HG02763 (cell line): ENCODE data around the gene S100A5.

Experiments
- ATAC-seq: cut with Tn5 transposase; IDR thresholded peaks from one replicate; pipeline ENCODE4 v1.9.1; 2021; ENCODE audit warnings: mild to moderate bottlenecking, moderate library complexity; ENCODE audit not compliant: unreplicated experiment

The S100A5 gene

DNA sequence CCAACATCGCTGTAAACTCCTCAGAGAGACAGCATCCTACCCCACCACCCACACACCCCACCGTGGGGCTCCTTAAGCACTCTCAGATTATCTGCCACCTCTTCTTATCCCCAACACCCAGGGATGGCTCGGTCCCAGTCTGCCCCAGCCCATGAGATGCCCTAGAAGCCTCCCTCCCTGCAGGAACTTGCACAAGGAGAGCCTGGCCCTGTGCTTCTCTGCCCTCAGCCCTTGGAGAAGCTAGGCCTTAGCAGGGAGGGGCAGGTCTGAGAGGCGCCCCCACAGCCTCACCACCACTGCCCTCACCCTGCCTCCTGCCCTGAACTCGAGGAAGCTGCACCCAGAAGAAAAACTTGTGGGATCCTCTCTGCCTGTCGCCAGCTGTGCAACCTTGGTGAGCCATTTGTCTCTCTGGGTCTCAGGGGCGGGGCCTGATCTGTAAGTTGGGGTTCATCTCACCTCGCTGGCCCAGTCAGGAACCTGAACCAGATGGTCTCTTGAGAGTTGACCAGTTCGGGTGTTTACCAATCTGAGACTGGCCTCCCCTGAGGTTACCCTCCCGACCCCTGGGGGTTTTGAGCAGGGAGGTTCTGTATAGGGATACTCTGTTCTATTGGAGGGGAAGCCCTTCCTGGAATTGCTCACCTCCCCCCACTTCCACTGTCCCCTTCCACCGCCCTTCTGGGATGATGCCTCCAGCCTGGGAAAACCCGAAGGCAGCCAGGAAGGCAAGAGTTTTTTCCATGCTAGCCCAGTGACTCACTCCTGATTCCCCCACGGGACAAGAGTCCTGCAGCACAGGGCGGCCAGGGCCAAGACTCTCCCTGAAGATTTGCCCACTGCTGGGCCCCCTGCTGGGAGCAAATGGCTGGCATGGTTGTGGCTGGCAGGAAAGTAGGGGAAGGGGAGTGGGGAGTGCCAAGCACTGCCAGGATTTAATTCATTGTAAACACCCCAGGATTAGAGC is 8.3 kb upstream of the S100A5 start, which contains the start of gene S100A3:
Gene S100A3, minus strand, starts transcription at position 537 of the 967 bp plus-strand sequence. CDS start 773 bp downstream, outside the sequence.
- ATAC-seq, result no peak

DNA sequence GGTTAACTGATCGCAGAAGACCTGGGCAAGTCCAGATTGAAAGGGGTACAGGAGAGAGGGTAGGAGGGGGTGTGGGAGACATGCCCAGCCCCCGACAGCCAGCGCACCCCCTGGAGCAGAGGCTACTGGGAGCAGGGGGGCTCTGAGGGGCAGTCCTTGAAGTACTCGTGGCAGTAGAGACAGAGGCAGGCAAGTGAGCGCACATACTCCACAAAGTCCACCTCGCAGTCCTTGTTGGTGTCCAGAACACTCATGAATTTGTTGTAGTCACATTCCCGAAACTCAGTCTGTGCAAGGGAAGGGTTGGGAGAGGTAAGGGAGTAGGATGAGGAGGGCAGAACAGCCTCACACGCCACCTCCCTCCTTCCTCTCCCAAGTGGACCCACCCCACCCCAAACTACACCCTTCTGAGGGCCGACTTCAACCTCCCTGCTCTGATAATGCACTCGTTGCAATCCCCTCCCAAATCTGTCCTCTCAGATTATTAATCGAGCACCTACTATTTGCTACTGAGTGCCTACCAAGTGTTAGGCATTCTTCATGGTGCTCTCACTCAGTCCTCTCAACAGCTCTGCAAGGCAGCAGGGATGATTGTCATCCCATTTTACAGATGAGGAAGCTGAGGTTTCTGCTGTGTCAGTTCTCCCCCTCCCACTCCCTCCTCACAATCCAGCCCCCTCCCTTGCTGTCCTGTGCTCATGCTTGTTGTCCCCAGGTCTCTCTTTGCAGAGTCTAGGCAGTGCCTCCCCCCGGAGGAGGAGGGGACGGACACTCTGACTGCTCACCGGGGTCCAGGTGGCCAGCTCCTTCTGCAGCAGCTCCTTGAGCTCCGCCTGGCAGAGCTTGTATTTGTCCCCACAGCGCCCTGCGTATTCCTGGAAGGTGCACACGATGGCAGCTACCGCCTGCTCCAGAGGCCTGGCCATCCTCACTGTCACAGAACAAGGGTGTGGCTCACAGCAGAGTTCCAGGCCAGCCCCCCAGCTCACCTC is 7.1 kb upstream of the S100A5 start:
- no peak for ATAC-seq

DNA sequence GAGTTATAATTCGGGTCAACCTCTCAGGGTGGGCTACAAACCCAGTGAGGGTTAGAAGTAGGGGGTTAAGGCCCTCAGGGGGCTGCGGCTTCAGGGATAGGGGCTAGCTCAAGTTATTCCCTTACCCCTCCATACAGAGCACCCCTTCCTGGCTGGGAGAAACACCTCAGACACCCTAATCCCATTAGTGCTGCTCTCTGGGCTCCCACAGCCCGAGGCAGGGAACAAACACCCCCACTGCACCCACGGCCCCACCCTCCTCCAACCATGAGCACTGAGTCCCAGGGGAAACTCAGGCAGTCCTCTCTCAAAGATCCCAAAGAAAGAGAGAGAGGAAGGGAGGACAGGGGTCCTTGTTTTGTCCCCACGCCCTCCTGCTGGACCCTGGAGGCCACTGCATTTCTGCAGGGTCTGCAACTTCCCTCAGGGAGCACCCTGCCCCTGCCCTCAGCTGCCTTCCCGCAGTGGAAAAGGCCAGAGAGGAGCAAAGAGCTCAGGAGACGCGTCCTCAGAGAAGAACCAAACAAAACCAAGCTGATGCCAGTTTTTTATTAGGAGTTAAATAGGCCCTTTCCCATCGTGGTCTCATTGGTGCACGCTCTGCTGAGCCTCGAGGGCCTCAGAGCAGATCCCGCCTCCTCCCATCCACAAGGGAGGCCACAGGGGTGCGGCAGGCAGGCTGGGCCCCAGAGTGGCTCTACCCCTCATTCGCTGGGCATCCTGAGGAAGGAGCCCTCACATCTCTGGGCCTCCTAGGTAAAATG is 6.2 kb upstream of the S100A5 start:
- no peak for ATAC-seq

DNA sequence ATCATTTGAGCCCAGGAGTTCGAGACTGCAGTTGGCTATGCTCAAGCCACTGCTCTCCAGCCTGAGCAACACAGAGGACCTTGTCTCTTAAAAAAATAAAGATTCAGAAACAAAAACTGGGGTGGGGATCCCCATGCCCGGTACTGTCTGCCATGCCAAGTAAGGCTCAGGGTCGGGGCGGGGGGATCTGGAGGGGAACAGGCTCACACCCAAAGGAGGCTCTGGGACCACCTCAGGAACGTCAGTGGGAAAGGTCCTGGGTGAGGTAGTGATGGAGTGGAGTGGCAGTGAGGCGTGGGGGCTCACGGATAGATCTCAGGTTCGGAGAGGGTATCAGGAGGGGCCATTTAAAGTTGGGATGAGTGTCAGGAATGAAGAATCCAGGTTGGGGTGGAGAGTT is 5.6 kb upstream of the S100A5 start:
- ATAC-seq, result no peak

DNA sequence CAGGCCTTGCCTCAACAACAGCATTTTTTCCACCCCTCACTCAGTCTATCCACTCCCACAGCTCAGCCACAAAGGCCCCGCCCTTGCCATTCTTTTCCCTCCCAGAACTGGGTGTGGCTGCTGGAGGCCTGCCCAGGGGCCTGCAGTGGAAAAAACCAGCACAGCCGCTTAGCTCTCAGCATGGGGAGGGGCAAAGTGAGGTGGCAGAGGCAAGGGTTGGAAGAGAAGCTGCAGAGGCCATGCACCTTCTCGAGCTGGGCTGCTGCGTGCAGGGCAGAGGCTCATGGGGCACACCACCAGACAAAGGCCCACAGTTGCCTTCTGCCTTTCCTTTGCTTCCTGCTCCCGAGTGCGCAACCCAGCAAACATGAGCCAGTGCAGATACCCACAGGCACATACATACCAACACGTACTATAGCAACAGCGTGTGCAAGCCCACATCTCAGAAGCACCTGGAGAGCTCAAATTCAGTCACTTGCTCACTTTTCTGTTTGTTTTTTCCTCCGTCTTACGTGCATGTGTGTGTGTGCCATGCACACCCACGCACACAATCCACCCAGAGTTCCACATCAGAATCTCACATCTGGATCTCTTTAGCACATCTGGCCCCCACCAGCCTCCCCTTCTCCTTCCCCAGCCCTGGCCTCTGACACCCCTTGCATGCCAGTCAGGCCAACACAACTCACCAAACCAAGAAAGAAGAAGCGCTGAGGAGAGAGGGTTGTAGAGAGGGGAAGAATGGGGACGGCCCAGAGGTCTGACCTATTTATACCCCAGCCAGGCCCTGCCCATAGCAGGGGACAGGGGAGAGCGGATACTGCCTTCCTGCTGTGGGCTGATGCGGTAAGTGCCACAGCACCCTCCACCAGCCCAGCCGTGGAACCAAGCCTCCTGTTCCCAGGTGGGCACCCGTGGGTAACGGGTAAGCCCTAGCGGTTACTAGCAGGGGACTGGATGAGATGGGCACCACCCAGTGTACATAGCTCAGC is 4.6 kb upstream of the S100A5 start, which contains the start of gene S100A4:
Gene S100A4, minus strand, starts transcription at position 740 of the 989 bp plus-strand sequence. CDS start 1,012 bp downstream, outside the sequence.
- ATAC-seq, result peak; percentile 58

DNA sequence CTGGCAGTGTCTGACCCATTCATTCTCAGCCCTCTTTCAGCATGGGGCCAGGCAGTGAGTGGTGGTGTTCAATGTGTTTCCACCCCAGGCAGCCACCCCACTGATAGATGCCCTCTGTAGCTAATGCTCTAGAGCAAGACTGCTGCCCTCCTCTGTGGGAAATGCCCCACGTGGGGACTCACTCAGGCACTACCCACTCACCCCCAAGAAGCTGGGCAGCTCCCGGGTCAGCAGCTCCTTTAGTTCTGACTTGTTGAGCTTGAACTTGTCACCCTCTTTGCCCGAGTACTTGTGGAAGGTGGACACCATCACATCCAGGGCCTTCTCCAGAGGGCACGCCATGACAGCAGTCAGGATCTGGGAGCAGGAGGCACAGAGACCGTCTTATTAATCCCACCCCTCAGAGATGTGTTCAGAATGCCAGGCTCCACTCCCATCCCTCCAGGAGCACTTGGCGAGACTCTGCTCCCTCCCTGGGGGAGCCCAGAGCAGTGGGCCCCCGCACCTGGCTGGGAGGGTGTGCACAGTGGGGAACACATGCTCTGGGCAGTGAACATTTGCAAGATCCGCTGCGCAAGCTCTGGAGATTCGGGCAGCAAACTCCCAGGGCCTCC is 3.8 kb upstream of the S100A5 start:
- ATAC-seq, result no peak

DNA sequence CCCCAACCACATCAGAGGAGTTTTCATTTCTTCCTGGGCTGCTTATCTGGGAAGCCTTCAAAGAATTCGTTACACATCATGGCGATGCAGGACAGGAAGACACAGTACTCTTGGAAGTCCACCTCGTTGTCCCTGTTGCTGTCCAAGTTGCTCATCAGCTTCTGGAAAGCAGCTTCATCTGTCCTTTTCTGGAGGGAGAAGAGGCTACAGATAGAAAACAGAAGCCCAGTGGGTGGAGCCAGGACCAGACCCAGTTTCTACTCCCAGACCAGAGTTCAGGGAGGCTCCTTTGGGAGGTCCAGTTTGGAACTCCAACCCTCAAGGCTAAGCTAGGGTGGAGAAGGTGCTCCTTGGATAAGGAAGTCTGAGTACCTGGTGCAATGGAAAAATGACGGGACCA is 3.0 kb upstream of the S100A5 start:
- no peak for ATAC-seq

DNA sequence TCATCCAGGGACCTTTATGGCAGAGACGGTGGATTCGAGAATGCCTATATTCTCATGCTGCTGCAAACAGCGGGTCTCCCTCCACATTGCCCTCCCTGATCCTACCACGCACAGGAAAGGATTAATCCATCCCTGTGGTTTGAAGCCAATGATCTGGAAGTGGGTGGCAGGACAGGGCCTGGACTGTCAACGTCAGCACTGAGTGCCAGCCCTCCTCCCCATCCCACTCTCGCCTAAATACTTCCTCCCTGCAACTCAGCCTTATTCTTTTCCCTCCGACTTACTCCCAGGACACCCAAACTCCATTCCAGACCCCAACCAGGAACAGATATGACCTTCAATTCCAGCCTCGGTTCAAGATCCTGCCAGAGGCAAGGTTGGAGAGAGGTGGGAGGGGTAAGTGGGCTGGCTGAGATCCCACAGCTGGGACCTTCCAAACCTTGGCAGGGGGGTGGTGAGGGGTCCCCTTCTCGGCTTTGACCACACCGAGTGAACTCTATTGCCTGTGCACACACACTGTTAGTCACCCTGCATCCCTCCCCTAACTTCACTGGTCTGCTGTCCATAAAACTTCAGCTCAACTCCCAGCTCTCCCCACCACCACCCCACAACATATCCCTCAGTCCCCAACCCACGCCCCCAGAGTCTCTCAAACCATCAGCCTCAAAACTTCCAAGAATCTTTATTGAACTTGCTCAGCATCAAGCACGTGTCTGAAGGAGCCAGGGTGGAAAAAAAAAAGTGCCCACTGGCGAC is 2.4 kb upstream of the S100A5 start:
- no peak for ATAC-seq

DNA sequence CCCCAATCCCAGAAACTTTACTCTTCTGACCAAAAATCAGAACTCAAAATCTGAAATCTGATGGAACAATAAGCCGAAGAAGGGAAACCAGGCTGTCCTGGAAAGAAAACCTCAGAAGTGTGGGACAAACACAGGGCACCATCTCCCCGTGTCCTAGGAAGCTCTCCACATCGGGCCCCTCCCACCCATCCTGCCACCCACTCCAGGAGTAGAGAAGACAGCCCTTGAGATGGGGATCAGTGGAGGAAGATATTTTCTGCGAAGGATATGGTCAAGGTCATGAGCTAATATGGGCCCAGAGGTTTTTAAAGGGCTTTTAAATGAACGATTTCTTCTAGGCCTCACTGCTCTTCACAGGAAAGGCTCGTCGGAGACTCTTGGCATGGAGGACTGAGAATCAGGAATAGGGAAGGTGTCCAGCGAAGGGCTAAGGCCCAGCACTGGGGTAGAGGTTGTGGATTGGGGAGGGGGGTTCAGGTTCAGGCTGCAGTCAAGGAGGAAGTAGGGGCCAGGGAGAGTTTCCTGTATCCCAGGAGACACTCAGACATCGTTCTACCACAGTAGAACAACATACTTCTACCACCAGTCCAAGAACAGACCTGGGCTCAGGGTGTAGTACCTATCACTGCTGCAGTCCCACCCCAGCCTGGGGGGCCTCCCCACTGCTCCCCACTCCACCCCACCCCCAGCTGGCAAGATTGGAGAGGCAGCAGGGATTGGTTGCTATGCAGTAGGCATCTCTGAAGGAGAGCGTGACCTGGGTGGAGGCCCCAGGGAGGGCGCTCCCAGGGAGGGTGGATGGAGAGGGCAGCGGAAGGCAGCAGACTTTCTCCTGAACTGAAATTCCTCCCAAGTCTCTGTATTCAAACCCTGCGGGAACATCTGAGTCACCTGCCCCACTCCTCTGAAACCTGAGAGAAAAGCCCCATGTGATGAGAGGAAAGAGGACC is 1.2 kb upstream of the S100A5 start:
- ATAC-seq, result no peak

DNA sequence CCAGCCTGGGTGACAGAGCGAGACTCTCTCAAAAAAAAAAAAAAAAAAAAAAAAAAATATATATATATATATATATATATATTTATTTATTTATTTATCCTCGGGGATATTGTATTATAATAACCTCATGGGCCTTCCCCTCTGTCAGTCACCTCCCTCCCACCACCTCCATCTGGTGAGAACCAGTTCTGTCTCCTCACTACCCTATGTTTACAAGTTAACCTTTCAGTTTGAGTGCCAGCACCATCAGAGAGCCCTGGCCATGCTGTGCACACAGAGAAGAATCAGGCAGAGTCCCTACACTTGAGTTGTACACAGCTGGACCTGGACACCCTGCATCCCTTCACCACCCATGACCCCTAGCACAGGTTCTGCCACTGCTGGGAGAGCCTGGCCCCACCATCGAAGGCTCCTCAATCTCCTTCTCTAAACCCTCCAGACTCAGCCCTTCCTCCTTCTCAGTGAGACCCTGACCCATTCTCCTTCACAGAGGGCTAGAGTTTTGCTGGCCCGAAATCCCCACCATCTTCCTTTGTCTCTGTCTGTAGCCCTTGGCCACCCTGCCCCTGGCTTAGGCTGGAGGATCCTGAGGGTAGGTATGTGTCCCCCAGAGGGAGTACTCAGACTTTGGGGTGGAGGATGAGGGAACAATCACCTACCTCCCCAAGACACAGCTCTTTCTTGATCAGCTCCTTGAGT is 1.2 kb downstream of the S100A5 start:
- ATAC-seq, result no peak

DNA sequence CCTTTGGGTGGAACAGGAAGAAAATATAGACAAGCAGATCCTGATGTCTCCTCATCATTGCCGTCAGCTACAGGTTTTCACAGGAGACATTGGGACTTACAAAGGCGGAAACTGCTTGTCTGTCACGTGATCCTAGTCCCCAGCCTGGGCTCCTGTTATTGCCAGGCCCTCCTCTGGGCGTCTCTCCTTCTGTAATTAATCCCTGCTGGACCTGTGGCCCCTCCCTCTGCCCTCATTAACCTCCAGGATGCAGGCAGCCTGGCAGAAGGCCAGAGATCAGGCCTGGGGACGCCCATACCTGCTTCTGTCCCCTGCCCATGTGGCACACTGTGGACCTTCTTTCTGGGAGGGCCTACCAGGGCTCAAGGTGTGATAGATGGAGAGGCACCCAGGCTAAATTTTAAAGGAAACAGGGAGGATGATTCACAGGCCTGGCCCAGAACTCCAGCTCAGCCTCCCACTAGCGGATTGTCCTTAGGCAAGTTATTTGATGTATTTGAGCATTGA is 2.4 kb downstream of the S100A5 start:
- no peak for ATAC-seq

DNA sequence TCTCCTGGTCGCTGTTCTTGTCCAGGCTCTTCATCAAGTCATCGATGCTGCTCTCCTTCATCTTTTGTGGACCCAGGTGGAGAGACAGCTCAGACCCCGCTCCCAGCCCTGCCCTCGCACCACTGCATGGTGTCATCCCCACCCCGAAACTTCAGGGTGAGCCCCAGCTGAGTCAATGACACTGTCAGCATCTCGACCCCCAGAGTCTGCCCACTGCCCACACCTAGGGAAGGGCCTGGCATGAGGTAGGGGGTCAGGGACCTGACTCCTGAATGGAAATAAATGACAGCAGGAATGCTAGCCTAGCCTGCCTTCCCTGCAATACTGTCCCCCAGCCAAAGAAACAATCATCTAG is 3.4 kb downstream of the S100A5 start:
- no peak for ATAC-seq

DNA sequence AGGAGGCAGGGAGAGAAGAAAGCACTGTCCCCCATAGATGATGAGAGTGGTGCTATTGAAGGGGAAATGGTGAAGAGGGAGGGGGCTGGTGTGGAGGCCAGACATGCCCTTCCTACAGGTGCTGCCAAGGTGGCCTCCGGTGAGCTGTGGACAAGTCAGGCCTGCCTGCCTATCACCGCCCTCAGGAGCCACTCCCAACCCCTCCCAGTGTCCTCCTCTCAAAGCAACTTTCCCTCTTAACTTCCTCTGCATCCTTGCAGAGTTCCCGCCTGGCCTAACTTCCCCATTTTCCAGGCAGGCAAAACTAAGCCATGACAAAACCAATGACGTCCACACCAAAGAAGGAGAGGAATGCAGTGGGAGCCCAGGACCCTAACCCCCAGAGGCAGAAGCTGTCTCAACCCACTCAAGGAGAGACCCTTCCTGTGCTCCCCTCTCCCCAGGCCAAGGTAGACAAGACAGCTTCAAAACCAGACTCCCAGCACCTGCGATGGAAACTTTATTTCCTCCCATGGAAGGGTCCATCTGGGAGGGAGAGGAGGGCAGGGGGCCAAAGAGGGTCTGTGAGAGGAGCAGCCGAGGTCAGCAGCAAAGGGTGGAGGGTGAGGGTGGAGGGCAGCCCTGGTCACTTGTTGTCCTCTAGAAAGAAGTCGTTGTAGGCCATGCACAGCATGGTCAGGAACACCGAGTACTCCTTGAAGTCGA is 3.9 kb downstream of the S100A5 start:
- no peak for ATAC-seq

DNA sequence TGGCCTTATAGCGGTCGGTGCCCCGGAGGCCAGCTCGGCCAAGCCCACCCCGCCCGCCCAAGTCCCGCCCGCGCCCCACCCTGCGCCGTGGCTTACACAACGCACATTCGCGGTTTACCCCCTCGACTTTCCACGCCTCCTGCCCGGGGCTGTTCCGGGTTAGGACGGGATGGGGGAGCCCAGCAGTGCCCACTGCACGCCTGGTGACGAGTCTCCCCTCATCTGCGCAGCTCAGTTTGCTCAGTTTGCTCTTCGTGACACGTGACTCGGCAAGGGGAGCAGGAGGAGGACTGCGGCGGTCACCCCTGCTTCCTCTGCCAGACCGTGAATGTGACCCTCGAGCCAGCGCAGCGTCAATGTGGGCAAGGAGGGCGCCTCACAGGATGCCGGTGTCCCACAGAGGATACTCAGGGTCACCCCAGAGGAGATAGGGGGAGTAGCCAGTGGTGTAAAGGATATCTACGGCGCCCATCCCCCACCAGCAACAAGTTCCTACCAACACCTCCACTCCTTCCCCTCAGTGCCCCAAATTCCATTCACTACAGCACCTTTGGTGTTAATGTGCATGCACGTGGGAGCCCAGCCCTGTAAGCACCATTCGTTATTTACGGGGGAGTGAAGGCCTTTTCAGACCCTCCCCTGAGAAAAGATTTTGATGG is 4.6 kb downstream of the S100A5 start:
- ATAC-seq, result no peak
